Measurements from ENCODE around the gene NR2F1-AS1. TPM values are rescaled to one million over a fixed set of nuclear protein-coding genes. Genes with fewer than 3 reads are reported as not detected.

NR2F1-AS1 gene
- total RNA-seq, 4 donors from 2014 or later = 4.1 to 8.6 (median 5.3) TPM

GRCh38 chr5:93423300-93423699, 157.7 kb downstream of the NR2F1-AS1 start:
- TF ChIP-seq, protein P1, sequence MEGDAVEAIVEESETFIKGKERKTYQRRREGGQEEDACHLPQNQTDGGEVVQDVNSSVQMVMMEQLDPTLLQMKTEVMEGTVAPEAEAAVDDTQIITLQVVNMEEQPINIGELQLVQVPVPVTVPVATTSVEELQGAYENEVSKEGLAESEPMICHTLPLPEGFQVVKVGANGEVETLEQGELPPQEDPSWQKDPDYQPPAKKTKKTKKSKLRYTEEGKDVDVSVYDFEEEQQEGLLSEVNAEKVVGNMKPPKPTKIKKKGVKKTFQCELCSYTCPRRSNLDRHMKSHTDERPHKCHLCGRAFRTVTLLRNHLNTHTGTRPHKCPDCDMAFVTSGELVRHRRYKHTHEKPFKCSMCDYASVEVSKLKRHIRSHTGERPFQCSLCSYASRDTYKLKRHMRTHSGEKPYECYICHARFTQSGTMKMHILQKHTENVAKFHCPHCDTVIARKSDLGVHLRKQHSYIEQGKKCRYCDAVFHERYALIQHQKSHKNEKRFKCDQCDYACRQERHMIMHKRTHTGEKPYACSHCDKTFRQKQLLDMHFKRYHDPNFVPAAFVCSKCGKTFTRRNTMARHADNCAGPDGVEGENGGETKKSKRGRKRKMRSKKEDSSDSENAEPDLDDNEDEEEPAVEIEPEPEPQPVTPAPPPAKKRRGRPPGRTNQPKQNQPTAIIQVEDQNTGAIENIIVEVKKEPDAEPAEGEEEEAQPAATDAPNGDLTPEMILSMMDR (IDR thresholded peaks at IDR 0.05; ENCODE audit: low read depth) = no peak

- TF ChIP-seq, protein P1 (IDR thresholded peaks at IDR 0.05; ENCODE audit: low read depth) = no peak
These were observed 158.3 kb downstream of the NR2F1-AS1 start for GRCh38 chr5:93422652-93423280.

DNA sequence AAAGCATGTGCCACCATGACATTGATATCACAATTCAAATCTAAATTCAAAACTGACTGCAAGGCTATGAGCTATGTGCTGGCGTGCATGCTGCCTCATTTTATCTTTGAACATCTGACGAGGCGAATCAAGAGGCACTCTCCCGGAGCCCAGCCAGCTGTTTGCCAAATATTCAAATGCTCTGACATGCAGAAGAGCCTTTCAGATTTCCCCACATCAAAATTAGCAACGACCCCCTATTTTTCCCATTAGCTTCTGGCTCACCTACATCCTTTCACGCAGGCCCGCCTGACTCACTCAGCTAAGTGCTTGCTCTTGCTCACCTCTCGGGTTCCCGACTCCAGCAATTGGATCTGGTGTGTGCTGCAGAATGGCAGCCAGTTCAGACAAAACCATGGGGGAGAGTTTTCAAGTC, 159.0 kb downstream of the NR2F1-AS1 start:
- TF ChIP-seq, protein P1 (IDR thresholded peaks at IDR 0.05; ENCODE audit: low read depth) = no peak

DNA sequence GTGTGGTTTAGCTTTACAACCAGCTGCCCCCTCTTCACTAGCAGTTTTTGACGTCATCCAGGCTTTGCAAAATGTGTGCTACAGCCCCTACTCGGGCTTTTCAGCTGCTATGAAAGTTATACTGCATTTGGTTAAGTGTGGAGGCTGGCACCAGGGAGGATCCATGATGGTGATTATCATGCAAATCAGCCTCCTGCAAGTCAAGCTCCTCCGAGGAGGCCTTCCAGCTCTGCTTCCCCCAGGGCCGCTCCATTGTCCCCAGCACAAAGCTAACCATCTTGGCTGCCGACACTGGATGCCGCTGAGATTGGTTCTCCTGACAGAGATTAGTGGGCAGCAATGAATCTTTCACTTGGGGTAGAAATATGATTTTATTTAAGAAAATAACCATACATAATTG, 159.6 kb downstream of the NR2F1-AS1 start:
- TF ChIP-seq, protein P1 (IDR thresholded peaks at IDR 0.05; ENCODE audit: low read depth) = no peak

DNA sequence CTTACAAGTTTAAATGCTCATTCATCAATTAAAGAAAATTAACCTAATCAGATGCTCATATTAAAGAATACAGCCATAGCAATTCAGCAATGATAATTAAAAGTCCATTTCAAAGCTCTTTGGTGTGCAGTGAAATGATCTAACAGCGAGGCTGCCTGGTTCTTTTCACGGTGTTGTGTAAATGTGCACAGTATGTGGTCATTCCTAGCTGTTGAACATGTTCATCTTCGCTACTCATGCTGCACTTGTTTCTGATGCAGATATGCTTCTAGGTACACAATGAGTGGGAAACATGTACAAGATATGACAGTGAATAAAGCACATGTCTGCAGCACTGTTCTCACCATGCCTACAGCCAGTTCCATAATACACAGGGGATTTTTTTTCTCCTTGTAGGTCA, 163.5 kb downstream of the NR2F1-AS1 start:
- TF ChIP-seq, protein P1 (IDR thresholded peaks at IDR 0.05; ENCODE audit: low read depth) = no peak

DNA sequence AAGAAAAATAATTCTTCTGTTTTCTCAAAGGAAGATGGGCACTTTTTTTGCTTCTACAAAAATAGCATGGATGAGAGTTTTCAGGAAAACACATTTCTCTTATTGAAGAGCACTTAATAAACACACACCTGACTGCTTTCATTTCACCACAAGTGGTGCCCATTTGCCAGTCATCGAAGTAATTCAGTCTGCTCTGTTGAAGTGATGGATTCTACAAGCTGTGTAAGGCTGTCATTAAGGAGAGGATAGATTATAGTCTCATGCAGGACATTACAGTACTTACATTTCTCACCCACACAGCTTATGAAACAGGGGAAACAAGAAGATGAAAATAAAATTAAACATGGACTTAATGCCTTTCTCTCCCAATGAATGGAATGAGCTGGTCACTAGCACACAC, 165.2 kb downstream of the NR2F1-AS1 start:
- TF ChIP-seq, protein P1 (IDR thresholded peaks at IDR 0.05; ENCODE audit: low read depth) = no peak

DNA sequence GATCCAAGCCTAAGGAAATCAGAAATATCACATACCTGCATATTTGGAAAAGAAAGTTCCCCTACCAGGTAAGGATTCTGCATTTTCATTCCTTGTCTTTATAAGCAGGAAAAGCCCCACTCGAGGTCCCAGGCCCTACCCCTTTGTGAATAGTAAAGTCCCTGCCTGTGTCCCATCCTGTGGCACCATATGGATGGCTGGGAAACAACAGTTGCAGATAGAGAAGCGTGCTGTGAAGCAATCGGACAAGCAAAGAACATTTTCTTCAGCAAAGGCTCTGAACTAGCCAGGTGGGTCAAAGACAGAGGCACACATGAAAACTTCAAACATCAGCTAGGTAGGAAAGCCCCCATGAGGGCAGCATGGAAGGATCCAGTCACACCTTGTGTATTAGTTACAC, 169.3 kb downstream of the NR2F1-AS1 start:
- TF ChIP-seq, protein P1 (IDR thresholded peaks at IDR 0.05; ENCODE audit: low read depth) = no peak
